ENCODE measurements around the gene ATXN7L3. TPM values are rescaled to one million over a fixed set of nuclear protein-coding genes. Genes with fewer than 3 reads are reported as not detected.

ATXN7L3 gene
- total and polyA plus RNA-seq, 10 of the 15 experiments (the other 5 are each of a cell fraction or from before 2014, with no cell fraction given) = 0.71 to 78.7 (median 32.7) TPM

DNA sequence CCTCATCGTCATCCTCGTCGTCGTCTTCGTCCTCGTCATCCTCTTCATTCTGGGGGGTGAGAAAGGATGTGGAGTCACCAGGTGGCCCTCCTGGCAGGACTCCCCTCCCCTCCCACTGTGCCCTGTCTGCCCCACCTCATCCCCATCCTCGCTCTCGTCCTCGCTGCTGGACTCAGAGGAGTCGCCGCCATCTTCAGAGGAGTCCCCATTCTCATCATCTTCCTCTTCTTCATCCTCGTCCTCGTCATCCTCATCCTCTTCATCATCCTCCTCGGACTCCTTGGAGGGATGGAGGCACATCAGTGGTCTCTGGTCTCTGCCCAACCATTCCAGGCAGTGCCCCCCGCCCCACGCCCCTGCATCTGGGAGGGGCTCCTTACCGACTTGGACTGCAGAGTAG lies 7.6 kb upstream of the ATXN7L3 start:
- H3K4me3 ChIP-seq = no peak overlapping the region
- H3K9ac ChIP-seq (ENCODE audit: control insufficient read depth, insufficient read depth, low read length) = no peak overlapping the region
- peaks cover 22% of the 10 kb centered on the region for H3K4me1 ChIP-seq (ENCODE audit: control insufficient read depth, insufficient read depth, low read length)
- no peaks in the 10 kb centered on the region for H3K27me3 ChIP-seq (replicated peaks in 1 of 2; ENCODE audit: control insufficient read depth in 2 of 2, insufficient read depth in 2 of 2, low read length in 1 of 2)
- intact Hi-C loops (cut with micrococcal nuclease; ENCODE audit: unreplicated experiment) (no loop called here), in situ Hi-C loops (cut with MboI) (loop anchor here (25.0 kb wide), 1 partner anchor 305 kb away; the partner anchor contains the start of gene GPATCH8)
- no TSS peak for BruUV-seq (replicated peaks)
- no peaks in the 10 kb centered on the region for H3K9me3 ChIP-seq (replicated peaks; ENCODE audit: control insufficient read depth, insufficient read depth, low read length)
- ChIA-PET POLR2A (no interaction called here), RAD21 (ENCODE audit: unreplicated experiment) (interaction anchor here (0.6 kb wide), 1 partner anchor 110 kb away, joined by 3 read pairs; no protein-coding TSS in a partner anchor), SMC1A (ENCODE audit: uncharacterized antibody, unreplicated experiment) (no interaction called here), CTCF (interaction anchor here (1.2 to 7.0 kb wide), 3 partner anchors 10 to 140 kb away, joined by 3 to 135 read pairs (median 4); partner anchors contain the start of gene GRN)
- DNase-seq (ENCODE audit: low read depth, low spot score) = no peak
- TF ChIP-seq YBX1 (IDR thresholded peaks at IDR 0.05) (no peak), POLR2AphosphoS5 (IDR thresholded peaks at IDR 0.05; ENCODE audit: low read length) (no peak), NFYA (IDR thresholded peaks at IDR 0.05; ENCODE audit: borderline replicate concordance, low read depth, low read length) (no peak), GATAD2B (conservative IDR thresholded peaks at IDR 0.05; ENCODE audit: low read depth) (no peak), RUNX3 (IDR thresholded peaks at IDR 0.05; ENCODE audit: low read length) (no peak), SMAD5 (IDR thresholded peaks at IDR 0.05; ENCODE audit: low read depth) (no peak), RBBP5 (conservative IDR thresholded peaks at IDR 0.05) (no peak), STAT3 (IDR thresholded peaks at IDR 0.05; ENCODE audit: low read depth, low read length) (no peak)
- TF ChIP-seq, protein P1, sequence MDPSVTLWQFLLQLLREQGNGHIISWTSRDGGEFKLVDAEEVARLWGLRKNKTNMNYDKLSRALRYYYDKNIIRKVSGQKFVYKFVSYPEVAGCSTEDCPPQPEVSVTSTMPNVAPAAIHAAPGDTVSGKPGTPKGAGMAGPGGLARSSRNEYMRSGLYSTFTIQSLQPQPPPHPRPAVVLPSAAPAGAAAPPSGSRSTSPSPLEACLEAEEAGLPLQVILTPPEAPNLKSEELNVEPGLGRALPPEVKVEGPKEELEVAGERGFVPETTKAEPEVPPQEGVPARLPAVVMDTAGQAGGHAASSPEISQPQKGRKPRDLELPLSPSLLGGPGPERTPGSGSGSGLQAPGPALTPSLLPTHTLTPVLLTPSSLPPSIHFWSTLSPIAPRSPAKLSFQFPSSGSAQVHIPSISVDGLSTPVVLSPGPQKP (IDR thresholded peaks at IDR 0.05; ENCODE audit: low read depth, low read length) = no peak
- TF ChIP-seq, protein P2, sequence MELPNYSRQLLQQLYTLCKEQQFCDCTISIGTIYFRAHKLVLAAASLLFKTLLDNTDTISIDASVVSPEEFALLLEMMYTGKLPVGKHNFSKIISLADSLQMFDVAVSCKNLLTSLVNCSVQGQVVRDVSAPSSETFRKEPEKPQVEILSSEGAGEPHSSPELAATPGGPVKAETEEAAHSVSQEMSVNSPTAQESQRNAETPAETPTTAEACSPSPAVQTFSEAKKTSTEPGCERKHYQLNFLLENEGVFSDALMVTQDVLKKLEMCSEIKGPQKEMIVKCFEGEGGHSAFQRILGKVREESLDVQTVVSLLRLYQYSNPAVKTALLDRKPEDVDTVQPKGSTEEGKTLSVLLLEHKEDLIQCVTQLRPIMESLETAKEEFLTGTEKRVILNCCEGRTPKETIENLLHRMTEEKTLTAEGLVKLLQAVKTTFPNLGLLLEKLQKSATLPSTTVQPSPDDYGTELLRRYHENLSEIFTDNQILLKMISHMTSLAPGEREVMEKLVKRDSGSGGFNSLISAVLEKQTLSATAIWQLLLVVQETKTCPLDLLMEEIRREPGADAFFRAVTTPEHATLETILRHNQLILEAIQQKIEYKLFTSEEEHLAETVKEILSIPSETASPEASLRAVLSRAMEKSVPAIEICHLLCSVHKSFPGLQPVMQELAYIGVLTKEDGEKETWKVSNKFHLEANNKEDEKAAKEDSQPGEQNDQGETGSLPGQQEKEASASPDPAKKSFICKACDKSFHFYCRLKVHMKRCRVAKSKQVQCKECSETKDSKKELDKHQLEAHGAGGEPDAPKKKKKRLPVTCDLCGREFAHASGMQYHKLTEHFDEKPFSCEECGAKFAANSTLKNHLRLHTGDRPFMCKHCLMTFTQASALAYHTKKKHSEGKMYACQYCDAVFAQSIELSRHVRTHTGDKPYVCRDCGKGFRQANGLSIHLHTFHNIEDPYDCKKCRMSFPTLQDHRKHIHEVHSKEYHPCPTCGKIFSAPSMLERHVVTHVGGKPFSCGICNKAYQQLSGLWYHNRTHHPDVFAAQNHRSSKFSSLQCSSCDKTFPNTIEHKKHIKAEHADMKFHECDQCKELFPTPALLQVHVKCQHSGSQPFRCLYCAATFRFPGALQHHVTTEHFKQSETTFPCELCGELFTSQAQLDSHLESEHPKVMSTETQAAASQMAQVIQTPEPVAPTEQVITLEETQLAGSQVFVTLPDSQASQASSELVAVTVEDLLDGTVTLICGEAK (IDR thresholded peaks at IDR 0.05; ENCODE audit: borderline replicate concordance) = no peak
- TF ChIP-seq, protein P3, sequence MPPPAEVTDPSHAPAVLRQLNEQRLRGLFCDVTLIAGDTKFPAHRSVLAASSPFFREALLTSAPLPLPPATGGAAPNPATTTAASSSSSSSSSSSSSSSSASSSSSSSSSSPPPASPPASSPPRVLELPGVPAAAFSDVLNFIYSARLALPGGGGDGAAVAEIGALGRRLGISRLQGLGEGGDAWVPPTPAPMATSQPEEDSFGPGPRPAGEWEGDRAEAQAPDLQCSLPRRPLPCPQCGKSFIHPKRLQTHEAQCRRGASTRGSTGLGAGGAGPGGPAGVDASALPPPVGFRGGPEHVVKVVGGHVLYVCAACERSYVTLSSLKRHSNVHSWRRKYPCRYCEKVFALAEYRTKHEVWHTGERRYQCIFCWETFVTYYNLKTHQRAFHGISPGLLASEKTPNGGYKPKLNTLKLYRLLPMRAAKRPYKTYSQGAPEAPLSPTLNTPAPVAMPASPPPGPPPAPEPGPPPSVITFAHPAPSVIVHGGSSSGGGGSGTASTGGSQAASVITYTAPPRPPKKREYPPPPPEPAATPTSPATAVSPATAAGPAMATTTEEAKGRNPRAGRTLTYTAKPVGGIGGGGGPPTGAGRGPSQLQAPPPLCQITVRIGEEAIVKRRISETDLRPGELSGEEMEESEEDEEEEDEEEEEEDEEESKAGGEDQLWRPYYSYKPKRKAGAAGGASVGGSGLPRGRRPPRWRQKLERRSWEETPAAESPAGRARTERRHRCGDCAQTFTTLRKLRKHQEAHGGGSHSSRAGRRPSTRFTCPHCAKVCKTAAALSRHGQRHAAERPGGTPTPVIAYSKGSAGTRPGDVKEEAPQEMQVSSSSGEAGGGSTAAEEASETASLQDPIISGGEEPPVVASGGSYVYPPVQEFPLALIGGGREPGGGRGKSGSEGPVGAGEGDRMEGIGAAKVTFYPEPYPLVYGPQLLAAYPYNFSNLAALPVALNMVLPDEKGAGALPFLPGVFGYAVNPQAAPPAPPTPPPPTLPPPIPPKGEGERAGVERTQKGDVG (CRISPR knock-in tag; IDR thresholded peaks at IDR 0.05) = no peak
- no peak overlapping the region for H2AFZ ChIP-seq (ENCODE audit: control insufficient read depth, low read depth, low read length)
- peaks cover 2% of the 10 kb centered on the region; the same call in 1 of the 2 replicates for H4K20me1 ChIP-seq (ENCODE audit: control insufficient read depth, insufficient read depth)
- 93% methylated on average over 17 of the region's 17 CpGs for WGBS (ENCODE audit: insufficient coverage, insufficient replicate concordance, low lambda C conversion rate, missing lambda C conversion rate)
- FAIRE-seq = no peak
- H3K27ac ChIP-seq (ENCODE audit: control insufficient read depth, insufficient read depth) = no peak overlapping the region
- no peak overlapping the region for H3K4me2 ChIP-seq (ENCODE audit: control insufficient read depth, insufficient read depth)
- no peak for ATAC-seq
- peaks cover 25 to 33% of the 10 kb centered on the region in 2 experiments; a peak in 3 of 4 replicates for H3K36me3 ChIP-seq (ENCODE audit: control insufficient read depth in 2 of 2, insufficient read depth in 2 of 2, low read length in 1 of 2)
- peaks cover 3% of the 10 kb centered on the region for H3K79me2 ChIP-seq (ENCODE audit: control insufficient read depth, insufficient read depth, low read length)
